NCI-H2081 (cell line): ENCODE data around the gene ALG3.
"Not testable (repeated sequence)": the region's sequence is repeated elsewhere in the genome, so short reads cannot be mapped to it uniquely, and the experiment has no call there.

ENCODE experiments used
- DNase-seq, 2 experiments: peaks; one replicate each; lab custom pipeline; 2025; lab: John Stamatoyannopoulos, UW

The ALG3 gene

DNA sequence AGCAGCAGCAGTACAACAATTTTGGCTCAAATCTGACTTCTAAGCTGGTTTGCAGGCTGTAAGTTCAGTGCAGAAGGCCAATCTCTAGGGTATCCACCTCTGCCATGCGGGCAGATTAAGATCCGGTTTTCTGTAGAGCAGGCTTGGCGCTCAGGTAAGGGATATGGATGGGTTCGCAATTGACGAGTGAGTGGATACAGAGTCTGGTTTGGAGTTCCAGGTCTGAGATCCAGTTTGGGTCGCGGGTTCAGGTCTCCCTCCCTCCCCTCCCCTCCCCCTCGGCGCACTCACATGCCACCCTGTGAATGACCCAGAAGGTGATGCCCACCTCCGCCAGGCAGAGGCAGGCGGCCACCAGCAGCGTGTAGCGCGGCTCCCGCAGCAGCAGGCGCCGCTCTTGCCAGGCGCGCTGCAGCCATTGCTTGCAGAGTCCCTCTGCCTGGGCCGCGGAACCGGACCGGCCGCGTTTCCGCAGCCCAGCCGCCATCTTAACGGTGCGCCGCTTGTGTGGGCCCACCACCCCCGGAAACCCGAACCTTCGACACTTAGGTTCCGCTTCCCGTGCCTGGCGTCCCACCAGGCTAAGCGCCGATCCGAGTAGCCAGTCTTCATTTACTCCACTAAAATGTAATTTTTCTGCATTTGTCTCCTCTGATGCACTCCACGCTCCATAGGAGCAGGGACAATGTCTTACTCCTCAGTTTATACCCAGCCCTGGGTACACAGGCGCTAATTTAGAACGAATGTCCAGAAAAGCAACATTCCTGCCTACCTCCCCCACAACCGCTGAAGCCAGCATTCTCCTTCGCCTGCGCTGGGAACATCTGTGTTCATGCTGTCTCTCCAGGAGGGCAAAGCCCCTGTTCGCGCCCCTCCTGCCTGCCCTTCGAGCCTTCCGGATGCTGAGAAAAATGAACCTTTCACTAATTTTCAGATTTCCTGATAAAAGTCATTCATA, at the start of gene ALG3:
Gene ALG3 (minus strand): TSS at position 509 of the 958 bp plus-strand sequence. CDS start 22 bp downstream, at position 487.
- peak; percentile 84 to 94 for DNase-seq

DNA sequence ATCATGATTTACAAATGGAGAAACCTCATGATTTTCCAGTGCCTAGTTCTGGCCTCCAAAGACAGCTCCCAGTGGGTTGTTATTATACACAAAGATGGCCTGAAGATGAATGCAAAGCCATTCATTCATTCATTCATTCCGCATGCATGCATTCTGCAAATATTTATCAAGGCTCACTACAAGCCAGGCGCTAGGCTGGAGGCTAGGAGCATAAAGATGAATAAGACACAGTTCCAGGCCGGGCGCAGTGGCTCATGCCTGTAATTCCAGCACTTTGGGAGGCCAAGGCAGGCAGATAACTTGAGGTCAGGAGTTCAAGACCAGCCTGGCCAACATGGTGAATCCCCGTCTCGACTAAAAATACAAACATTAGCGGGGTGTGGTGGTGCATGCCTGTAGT, 47.9 kb upstream of the ALG3 start:
- DNase-seq, result no peak

DNA sequence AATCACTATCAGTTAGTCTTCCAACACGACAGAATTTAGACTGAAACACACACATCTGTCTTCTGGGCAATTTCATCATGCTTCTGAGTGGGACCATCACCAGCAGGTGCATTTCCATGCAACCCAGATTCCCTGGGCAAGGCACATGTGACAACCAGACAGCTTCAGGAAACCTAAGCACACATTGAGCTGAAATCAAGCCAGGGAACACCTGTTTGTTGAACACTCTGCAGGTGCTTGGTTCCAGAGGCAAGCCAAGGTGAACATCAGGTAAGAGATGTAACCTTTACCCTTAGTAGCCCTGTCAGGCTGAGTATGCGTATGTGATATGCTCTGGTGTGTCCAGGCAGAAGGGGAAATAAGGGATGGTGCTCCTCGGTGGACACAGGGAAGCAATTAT, 47.0 kb upstream of the ALG3 start:
- DNase-seq, result peak in 1 of 2 experiments; percentile 32

DNA sequence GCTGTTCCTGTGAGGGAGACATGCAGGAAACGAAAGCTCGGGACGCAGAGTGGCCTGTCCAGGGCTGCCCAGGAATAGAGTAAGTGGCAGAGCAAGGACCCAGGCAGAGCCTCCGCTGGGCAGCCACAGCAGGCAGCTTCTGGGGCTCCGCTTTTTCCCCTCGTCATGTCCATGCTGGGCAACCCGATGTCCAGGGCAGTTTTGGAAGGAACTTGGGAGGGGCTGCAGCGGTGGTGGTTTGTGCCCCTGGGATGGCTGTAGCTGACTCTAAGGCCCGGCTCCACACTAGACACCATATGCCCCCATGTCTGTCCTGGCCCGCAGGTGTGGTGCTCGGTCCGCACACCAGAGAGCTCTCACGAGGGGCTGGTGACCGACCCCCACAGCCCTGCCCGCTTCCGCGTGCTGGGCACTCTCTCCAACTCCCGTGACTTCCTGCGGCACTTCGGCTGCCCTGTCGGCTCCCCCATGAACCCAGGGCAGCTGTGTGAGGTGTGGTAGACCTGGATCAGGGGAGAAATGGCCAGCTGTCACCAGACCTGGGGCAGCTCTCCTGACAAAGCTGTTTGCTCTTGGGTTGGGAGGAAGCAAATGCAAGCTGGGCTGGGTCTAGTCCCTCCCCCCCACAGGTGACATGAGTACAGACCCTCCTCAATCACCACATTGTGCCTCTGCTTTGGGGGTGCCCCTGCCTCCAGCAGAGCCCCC, 43.1 kb upstream of the ALG3 start:
- DNase-seq, result no peak

DNA sequence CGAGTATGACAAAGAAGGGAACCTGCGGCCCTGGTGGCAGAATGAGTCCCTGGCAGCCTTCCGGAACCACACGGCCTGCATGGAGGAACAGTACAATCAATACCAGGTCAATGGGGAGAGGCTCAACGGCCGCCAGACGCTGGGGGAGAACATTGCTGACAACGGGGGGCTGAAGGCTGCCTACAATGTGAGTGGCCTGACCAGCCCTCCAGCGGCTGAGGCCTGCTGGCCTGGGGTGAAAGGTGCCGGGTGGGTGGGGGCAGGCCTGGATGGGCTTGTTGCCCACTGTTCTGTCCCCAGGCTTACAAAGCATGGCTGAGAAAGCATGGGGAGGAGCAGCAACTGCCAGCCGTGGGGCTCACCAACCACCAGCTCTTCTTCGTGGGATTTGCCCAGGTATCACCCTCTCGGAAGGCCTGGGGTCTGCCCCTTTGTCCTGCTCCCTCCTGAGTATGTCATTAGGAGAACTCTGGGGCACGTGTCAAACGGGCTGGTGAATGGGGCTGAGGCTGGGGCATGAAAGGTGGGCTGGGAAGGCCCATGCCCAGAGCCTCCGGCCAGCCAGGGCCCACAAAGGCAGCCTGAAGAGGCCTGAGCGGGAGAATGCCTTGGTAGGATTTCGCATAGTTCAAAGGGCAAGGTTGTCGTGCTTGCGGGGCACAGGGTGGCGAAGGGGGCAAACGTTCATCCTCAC, 42.4 kb upstream of the ALG3 start:
- DNase-seq, result no peak

DNA sequence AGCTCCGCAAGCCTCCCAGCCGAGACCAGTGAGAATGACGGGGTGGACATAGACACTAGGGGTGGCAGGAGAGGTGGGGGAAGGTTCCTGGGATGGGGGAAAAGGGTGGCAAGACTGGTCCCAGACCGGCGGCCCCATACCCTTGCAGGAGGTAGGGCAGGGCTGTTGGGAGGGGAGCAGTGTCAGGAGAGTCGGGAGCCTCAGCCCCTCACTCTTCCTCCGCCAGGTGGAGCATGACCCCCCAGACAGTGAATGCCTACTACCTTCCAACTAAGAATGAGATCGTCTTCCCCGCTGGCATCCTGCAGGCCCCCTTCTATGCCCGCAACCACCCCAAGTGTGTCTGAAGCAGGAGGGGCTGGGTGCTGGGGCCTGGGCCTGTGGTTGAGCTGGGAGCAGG, 41.6 kb upstream of the ALG3 start:
- DNase-seq, result no peak

DNA sequence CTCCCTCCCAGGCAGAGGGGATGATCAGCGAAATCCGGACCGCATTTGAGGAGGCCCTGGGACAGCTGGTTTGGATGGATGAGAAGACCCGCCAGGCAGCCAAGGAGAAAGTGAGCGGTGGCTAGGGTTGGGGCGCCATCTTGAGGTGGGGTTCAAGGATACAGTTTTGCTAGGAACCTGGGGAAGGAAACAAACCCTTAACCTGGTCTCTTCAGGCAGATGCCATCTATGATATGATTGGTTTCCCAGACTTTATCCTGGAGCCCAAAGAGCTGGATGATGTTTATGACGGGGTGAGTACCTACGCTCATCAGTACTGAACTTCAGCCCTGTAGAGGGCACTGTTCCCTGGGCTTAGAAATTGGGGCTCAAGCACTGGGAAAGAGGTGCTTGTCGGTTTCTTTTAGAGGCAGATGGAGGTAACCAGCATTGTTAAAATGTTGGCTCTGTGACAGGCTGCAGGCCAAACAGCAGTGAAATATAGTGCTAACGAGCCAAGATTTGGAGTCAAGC, 40.7 kb upstream of the ALG3 start:
- peak; percentile 67 to 75 for DNase-seq

DNA sequence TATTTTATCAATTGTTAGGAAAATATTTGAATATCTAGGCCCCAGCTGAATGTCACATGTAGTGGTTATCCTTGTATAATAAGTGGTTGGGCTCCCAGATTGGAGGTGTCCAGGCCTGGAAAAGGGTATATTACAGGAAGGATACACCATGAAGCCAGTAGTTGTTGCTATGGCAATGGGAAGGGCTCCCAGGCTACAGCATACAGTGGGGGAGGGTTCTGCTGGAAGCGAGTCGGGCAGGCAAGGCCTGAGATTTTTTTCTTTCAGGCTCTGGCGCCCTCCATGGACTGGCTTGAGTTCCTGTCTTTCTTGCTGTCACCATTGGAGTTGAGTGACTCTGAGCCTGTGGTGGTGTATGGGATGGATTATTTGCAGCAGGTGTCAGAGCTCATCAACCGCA, 35.9 kb upstream of the ALG3 start:
- peak; percentile 88 to 91 for DNase-seq

DNA sequence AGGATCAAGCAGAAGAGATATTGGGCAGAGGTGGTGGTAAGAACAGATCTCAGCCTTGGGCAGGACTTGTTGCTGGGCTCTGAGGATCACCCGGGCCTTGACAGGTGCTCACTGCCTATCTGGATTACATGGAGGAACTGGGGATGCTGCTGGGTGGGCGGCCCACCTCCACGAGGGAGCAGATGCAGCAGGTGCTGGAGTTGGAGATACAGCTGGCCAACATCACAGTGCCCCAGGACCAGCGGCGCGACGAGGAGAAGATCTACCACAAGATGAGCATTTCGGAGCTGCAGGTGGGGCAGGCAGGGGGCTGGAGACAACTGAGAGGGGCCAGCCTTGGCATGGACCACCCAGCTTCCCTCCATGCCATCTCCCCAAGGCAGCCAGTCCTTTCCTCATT, 34.9 kb upstream of the ALG3 start:
- no peak for DNase-seq

DNA sequence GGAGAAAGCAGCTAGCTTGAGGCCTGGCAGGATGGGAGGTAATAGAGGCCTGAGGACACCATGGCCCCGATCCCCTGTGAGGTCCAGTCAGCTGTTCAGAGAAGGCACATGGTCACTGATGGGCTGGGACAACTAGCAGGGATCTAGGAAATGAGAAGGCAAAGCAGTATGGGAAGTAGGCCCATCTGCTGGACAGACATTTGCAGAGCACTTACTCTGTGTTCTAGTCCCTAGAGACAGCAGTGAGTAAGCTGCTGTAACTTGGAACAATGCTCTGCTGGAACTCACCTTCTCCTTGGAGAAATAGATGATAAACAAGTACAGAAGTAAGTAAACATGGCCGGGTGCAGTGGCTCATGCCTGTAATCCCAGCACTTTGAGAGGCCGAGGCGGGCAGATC, 34.2 kb upstream of the ALG3 start:
- no peak for DNase-seq

DNA sequence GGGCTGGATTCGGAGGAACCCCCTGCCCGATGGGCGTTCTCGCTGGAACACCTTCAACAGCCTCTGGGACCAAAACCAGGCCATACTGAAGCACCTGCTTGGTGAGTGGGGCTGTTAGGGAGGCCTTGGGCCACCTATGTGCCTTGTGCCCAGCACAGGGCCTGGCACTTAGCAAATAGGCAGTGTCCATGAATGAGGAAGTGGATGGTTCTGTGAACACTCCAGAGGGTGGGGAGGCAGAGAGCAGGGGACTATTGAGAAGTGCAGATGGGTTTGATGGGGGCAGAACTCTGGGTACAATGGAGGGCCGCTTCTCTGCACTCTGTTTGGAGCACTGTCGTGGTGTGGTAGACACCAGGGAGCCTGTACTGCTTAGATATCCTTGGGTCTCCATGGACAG, 28.6 kb upstream of the ALG3 start:
- no peak for DNase-seq

DNA sequence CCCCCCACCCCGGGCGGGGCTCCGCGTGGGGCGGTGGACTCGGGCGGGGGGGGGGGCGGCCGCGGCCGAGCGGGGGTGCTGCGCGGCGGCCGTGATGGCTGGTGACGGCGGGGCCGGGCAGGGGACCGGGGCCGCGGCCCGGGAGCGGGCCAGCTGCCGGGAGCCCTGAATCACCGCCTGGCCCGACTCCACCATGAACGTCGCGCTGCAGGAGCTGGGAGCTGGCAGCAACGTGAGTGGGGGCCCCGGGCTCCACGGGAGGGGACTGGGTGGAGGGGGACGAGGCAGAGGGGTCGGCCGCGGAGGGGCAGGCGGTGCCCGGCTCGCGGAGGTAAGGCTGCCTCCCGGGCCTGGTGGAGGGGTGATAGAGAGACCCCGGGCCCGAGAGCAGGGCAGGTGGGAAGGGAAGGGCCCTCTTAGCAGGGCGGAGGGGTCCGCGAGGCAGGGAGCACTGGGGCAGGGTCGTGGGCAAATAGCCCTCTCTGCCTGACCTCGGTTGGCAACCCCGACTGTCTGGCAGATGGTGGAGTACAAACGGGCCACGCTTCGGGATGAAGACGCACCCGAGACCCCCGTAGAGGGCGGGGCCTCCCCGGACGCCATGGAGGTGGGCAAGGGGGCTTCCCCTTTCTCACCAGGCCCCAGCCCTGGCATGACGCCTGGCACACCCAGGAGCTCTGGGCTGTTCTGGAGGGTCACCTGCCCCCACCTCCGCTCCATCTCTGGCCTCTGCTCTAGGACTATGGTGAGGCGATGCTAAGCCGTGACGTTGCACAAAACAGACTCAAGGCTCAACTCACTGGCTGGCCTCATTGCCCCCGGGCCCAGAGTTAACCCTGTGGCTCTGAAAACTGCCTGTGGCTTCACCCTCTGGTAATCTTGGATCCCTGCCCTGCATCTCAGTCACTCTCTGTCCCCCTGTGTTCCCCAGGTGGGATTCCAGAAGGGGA, 27.5 kb upstream of the ALG3 start, which contains the start of gene ECE2:
Gene ECE2 (plus strand): TSS at position 62 of the 950 bp plus-strand sequence. CDS start 132 bp downstream, at position 194.
- DNase-seq, result no peak

DNA sequence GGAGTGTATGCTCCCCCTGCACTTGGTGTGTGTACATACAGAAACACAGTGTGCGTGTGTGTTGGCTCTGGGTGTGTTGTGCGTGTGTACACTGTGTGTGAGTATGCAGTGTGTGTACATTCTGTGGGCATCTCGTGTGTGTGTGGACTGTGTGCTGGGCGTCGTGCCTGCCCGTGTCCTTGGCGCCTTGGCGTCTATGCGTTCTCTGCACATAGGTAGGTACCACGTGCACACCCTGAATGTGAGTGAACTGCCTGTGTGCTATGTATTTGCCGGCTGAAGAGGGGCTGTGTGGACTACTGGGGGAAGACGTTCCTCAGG, 26.6 kb upstream of the ALG3 start:
- DNase-seq, result no peak

DNA sequence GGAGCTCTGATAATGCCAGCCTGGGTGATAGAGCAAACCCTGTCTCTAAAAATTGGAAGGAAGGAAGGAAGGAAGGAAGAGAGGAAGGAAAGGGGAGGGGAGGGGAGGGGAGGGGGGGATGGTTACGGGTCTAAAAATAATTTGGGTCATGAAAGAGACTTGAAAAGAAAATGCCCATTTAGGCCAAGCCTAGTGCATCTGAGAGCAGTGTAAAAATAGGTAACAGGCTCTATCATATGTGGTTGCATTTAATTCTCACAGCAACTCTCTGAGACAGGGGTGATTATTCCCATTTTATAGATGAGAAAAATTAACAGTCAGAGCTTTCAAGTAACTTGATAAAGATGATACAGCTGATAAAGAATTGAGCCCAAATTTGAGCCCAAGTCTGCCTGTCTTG, 23.5 kb upstream of the ALG3 start:
- no peak for DNase-seq

DNA sequence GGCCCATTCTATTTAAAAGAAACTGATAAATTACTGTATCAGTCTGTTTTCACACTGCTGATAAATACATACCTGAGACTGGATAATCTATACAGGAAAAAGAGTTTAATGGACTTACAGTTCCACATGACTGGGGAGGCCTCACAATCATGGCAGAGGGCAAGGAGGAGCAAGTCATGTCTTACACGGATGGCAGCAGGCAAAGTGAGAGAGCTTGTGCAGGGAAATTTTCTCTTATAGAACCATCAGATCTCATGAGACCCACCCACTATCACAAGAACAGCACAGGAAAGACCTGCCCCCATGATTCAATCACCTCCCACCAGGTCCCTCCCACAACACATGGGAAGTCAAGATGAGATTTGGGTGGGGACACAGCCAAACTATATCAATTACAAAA, 18.5 kb upstream of the ALG3 start:
- DNase-seq, result not testable (repeated sequence)

DNA sequence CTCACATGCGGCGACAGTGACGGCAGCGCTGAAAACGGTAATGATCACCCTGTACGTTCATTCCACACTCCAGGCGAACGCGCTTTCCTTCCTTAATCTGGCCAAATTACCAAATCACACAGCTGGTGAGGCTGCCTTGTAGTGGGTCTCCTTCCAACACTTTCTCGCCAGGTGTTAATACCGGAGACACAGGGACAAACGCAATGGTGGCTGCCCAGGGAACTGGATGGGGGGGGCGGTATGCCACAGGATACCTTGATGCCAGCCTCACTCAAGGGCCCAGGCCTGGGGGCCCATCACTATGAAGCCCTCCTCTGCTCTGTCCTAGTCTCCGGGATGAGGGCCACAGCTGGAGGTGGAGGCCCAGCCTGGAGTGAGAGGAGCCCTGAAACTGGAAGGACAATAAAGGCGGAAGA, 14.0 kb upstream of the ALG3 start:
- DNase-seq, result no peak

DNA sequence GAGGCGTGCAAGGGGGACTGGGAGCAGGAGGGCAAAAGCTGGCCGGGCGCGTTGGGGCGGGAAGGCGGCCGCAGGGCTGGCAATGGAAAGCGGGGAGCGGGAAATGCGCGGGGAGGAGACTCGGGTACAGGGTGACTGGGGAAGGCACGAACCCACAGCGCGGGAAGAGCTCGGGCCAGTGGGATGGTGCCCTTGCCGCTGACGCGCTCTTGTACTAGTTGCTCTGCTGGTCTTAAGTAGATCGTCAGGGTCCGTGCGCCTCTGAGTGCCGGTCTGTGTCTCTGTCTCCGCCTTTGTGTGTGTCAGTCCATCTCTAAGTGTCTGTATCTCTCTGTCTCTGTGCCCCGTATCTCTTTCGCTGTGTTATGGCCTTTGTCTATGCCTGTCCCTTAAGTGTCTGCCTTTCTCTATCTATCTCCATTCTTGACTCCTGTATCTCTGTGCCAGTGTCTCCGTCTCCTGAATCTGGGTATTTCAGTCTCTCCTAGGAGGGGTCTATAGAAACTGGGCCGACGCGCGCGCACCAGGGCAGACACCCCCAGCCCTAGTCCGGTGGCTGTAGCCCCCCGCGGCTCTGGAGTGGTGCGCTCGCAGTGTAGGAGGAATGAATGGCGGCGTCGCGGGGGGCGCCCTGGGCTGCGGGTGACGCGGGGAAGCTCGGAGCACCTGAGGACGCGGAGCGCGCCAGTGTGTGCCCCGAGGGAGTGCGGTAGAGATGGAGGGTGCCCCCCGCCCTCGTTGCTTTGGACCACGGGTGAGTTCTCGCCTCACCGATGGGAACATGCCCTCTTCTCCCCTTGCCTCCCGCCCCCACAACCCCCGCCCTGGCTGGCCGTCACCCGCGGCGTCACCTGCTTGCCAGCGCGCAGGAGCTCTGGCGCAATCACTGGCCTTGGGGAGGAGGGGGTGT, 13.3 kb upstream of the ALG3 start:
- DNase-seq, result peak; percentile 87 to 91

DNA sequence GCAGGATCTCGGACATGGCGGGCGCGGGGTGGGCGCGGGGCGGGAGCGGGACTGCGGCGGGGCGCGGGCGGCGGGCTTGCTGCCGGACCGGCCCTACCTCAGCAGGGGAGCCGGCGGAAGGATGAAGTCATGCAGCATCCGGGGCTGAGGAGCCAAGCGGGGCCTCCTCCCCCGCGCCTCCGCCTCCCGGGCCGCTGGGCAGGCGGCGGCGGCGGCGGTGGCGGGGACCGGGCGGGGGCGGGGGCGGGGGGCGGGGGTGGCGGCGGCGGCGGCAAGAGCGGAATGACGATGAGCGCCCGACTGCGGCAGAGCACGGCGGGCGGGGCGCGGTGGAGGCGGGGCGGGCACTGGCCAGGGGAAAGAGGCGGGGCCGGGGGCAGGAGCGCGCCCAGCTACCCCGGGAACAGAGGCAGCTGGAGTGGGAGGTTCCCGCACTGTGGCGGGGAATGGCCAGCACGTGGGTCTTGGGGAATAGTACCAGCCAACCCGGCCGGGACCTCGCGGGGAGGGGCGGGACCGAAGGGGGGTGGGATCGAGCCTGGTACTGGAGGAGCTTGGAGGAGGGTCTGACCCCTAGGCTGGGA, 12.6 kb upstream of the ALG3 start, which contains the start of gene CAMK2N2:
Gene CAMK2N2 (minus strand): TSS at position 284 of the 584 bp plus-strand sequence. CDS start 268 bp downstream, at position 16.
- DNase-seq, result peak; percentile 96 to 97

DNA sequence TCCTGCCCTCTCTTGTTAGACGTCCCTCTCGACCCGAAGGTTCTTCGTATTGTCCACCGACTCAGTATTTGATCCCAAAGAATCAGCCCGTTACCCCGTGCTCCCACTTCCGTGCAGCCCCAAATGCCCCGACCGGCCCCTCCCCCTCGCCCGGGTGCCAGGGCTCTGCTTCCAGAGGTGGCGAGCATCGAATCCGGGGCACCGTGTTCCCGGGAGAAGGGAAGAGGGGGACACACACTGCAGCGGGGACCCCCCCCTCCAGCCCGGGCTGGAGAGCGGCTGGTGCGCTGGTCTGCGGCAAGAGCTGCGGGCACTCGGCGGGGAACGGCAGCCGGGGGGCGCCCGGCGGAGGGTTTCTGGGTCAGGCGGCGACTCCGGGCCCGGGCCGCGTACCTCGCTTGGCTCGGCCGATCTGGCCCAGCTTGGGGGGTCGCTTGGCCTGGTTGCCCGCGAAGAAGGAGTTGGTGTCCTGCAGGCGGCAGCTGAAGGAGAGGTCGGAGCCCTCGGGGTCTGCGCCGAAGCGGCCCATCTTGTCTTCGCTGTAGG, 12.0 kb upstream of the ALG3 start:
- peak in 1 of 2 experiments; percentile 39 for DNase-seq
